ENCODE measurements around the gene ASTN2. TPM values are rescaled to one million over a fixed set of nuclear protein-coding genes. Genes with fewer than 3 reads are reported as not detected.

Gene ASTN2
- total RNA-seq, 1 donor = 5.6 TPM

DNA sequence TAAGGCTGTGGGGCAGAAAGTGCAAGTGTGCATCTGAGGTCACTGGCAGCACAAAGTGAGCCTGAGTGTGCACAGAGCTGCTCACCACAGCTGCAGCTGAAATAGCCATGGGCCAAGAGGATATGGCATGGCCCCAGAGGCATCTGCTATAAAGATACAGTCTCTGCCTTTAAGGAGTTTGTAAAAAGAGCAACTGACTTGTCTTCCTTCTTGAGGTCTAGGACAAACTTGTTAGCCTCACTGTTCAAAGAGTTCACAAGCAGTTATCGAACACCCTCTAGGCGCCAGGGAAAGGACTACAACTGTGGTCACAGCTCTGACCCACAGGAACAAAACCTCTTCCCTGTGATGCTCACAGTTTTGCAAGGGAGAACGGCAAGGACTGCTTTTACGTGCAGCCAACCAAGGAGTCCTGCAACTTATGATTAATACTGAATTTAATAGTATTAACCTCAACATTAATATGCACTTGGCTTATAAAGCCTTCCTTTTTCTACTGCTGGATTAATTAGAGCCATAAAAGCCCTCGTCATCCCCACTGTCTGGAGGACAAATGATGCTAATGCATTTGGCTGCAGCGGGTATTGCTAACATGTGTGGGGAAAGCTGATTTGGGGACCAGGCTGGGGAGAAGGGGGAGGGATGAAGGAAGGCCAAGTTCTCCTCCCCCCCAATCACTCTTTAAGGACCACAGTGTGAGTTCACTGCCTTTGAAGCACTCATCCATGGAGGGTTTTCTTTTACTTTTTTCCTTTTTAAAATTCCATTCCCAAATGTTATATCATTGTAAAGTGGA, 917.6 kb downstream of the ASTN2 start:
- TF ChIP-seq, protein P1, sequence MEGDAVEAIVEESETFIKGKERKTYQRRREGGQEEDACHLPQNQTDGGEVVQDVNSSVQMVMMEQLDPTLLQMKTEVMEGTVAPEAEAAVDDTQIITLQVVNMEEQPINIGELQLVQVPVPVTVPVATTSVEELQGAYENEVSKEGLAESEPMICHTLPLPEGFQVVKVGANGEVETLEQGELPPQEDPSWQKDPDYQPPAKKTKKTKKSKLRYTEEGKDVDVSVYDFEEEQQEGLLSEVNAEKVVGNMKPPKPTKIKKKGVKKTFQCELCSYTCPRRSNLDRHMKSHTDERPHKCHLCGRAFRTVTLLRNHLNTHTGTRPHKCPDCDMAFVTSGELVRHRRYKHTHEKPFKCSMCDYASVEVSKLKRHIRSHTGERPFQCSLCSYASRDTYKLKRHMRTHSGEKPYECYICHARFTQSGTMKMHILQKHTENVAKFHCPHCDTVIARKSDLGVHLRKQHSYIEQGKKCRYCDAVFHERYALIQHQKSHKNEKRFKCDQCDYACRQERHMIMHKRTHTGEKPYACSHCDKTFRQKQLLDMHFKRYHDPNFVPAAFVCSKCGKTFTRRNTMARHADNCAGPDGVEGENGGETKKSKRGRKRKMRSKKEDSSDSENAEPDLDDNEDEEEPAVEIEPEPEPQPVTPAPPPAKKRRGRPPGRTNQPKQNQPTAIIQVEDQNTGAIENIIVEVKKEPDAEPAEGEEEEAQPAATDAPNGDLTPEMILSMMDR (IDR thresholded peaks at IDR 0.05; ENCODE audit: insufficient read depth, low read length) = peak; percentile 30
- no peak overlapping the region for H3K4me3 ChIP-seq (ENCODE audit: low read depth, low read length)
- DNase-seq (ENCODE audit: low read depth) = peak; percentile 40

DNA sequence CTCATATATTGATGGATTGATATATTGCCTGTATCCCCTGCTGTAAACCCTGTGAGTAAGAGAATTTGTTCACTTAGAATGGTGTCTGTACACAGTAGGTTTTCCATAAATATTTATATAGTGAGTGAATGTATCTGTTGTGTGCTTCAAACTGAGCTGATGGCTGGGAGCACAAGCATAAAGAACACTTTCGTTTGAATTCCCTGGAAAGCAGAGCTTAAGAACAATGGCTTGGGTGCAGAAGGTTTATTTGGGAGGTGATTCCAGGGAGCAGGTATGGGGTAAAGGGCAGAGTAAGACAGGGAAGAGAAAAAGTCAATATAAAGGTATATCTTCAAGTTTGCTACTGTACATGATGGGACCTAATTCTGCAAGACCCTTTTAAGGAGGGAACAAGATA, 918.7 kb downstream of the ASTN2 start:
- DNase-seq (ENCODE audit: low read depth) = no peak
- TF ChIP-seq, protein P1 (IDR thresholded peaks at IDR 0.05; ENCODE audit: insufficient read depth, low read length) = no peak
- H3K4me3 ChIP-seq (ENCODE audit: low read depth, low read length) = no peak overlapping the region

DNA sequence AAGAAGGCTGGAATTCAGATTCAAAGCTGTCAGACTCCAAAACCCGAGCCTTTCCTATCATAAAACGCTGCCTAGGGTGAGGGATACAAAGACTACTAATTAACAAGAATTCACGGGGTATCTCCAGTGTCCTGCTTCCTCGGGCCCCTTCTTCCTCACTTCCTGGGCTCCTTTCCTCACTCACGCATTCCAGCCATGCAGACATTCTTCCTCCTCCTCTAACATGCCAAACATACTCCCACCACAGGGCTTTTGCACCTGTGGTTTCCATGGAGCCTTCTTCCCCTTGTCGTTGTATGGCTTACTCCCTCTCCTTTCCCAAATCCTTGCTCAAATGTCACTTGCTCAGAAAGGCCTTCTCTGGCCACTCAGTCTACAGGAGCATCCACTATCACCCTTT, 919.1 kb downstream of the ASTN2 start:
- TF ChIP-seq, protein P1 (IDR thresholded peaks at IDR 0.05; ENCODE audit: insufficient read depth, low read length) = no peak
- no peak overlapping the region for H3K4me3 ChIP-seq (ENCODE audit: low read depth, low read length)
- no peak for DNase-seq (ENCODE audit: low read depth)

DNA sequence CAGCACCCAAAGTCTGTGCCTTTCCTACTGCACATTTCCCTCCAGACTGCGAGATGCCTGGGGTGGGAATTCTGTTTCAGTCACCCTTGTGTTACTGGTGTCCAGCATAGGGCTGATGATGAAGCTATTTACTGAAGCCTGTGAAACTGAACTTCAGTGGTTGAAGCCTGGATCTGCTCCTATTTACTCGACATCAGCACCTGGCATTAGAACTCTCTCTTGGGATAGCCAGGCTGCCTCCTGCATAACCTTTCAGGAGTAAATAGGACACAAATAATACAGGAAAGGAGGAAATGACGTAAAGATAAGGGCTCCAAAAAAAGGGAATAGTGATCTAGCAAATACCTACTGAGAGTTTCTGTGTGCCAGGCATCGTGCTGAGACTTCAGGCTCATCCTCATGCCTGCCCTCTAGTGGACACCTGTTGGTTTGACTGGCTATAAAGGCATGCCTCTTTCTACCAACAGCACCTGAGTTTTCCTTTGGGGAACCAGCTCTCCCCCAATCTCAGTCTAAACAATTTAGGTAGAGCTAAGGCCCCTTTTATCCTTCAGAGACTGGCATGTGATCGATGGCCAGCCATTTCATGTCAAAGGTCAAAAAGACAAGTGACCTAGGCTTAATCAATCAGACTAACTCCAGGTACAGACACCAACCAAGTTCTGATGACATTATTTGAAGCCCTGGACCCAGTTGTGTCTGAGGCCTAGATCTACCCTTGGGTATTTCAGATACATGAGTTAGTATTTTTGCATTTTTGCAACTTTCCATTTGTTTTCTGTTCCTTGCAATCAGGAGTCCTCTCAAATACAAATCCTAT, 919.8 kb downstream of the ASTN2 start:
- no peak for DNase-seq (ENCODE audit: low read depth)
- TF ChIP-seq, protein P1 (IDR thresholded peaks at IDR 0.05; ENCODE audit: insufficient read depth, low read length) = peak; percentile 60
- no peak overlapping the region for H3K4me3 ChIP-seq (ENCODE audit: low read depth, low read length)

DNA sequence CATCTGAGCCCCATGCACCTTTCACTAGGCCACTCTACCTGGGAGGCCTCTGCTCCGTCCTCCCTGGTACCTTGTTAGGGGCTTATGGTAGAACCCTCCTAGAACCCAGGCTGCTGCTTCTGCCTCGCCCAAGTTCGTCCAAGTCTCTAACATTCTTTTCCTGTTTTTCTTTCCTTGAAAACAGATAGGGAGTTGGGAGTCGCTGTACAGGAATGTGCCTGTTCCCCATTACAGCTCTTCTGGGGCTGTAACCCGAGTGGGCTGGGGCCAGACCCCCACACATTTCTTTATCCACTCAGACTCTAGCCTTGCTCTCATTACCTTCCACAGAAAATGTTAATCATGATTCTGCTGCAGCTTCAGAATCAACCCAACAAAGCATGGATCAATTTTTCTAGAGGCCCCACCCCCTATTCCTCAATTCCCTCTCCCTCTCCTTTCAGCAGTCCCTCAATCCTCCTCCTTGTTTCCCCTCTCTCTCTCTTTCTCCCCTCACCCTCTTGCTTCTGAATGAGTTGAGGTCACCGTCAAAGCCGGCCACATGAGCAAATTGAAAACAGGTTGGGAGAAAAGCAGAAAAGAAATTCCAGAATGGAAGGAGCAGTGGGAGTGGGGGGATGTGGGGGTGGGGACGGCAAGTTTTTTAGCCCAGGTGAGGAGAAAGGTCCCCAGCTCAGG, 921.5 kb downstream of the ASTN2 start:
- TF ChIP-seq, protein P1 (IDR thresholded peaks at IDR 0.05; ENCODE audit: insufficient read depth, low read length) = no peak
- H3K4me3 ChIP-seq (ENCODE audit: low read depth, low read length) = no peak overlapping the region
- DNase-seq (ENCODE audit: low read depth) = peak; percentile 47

DNA sequence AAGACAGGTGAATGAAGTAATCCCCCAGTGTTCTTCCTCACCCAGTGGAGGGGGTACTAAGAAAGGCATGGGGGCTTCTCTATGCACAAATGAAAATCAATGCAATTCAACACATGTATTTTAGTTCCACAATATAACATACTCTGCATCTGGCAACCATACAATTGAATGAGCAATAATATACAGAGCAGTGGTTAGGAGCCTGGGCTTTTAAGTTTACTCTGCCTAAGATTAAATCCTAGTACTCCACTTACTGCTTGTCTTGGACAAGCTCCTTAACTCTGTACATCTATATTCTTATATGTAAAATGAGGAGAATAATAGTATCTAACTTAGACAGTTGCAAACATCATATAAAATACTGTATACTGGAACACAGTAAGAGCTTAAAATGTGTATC, 923.2 kb downstream of the ASTN2 start:
- peak; percentile 59 for DNase-seq (ENCODE audit: low read depth)
- no peak overlapping the region for H3K4me3 ChIP-seq (ENCODE audit: low read depth, low read length)
- TF ChIP-seq, protein P1 (IDR thresholded peaks at IDR 0.05; ENCODE audit: insufficient read depth, low read length) = no peak

Measured in fibroblast of the aortic adventitia (primary cell).